MCF 10A (cell line): ENCODE data around the gene LMAN2. TPM values are rescaled to one million over a fixed set of nuclear protein-coding genes. Genes with fewer than 3 reads are reported as not detected.
A peak's percentile ranks its signal among the peaks of the same experiment; 100 is the strongest.

Experiments
- BruUV-seq: library from RNA; stranded (reverse); fragments of 400-500 nt; replicated peaks from 2 replicates; lab custom pipeline; 2021; lab: Mats Ljungman, UMichigan
- CTCF ChIA-PET: fragments of 300-600 bp; sonication (Branson Sonifier 250); formaldehyde crosslinking; extraction: SDS; loops from one replicate; lab custom pipeline; 2021; ENCODE audit warnings: antibody characterized with exemption, inconsistent platforms; lab: Yijun Ruan, JAX
- POLR2A ChIA-PET: fragments of 300-600, 350-650 bp; sonication (Branson Sonifier 250); formaldehyde crosslinking; extraction: SDS; loops from one replicate; lab custom pipeline; 2020; ENCODE audit warnings: antibody characterized with exemption, inconsistent platforms; lab: Yijun Ruan, JAX
- DNase-seq: peaks from one replicate; pipeline ENCODE4 v3.0.0-alpha.2; 2018; ENCODE audit not compliant: unreplicated experiment
- H3K27ac Mint-ChIP-seq: one replicate; pipeline ENCODE4 v1.8.0; 2022; ENCODE audit warnings: mild to moderate bottlenecking, low read depth, mixed read lengths; ENCODE audit not compliant: unreplicated experiment
- H3K27me3 Mint-ChIP-seq: one replicate; pipeline ENCODE4 v1.8.0; 2022; ENCODE audit warnings: mixed read lengths; ENCODE audit not compliant: insufficient read depth, unreplicated experiment
- H3K36me3 Mint-ChIP-seq: one replicate; pipeline ENCODE4 v1.8.0; 2022; ENCODE audit warnings: mild to moderate bottlenecking, moderate library complexity, mixed read lengths; ENCODE audit not compliant: insufficient read depth, unreplicated experiment
- H3K4me1 Mint-ChIP-seq: one replicate; pipeline ENCODE4 v1.8.0; 2022; ENCODE audit warnings: mixed read lengths; ENCODE audit not compliant: insufficient read depth, unreplicated experiment
- H3K4me3 Mint-ChIP-seq: one replicate; pipeline ENCODE4 v1.8.0; 2022; ENCODE audit warnings: mild to moderate bottlenecking, moderate library complexity, mixed read lengths; ENCODE audit not compliant: unreplicated experiment
- H3K9me3 Mint-ChIP-seq: one replicate; pipeline ENCODE4 v1.8.0; 2022; ENCODE audit warnings: mixed read lengths; ENCODE audit not compliant: unreplicated experiment
- intact Hi-C: fragments of 100-400 bp; cut with micrococcal nuclease; formaldehyde crosslinking; loops from 2 replicates; pipeline ENCODE4 v1.14.1; 2022
- total RNA-seq: library from RNA; stranded (reverse); gene quantifications from 2 replicates; pipeline ENCODE4 v1.2.3, GENCODE V29; 2022
- TF ChIP-seq, protein P1 (sequence below): fragments of 200-600 bp; IDR thresholded peaks from one replicate; pipeline ENCODE4 v1.8.0; 2022; ENCODE audit warnings: antibody characterized with exemption, mild to moderate bottlenecking; ENCODE audit not compliant: unreplicated experiment

Gene LMAN2
- total RNA-seq, 1 experiment from 2014 or later, result 221 TPM

DNA sequence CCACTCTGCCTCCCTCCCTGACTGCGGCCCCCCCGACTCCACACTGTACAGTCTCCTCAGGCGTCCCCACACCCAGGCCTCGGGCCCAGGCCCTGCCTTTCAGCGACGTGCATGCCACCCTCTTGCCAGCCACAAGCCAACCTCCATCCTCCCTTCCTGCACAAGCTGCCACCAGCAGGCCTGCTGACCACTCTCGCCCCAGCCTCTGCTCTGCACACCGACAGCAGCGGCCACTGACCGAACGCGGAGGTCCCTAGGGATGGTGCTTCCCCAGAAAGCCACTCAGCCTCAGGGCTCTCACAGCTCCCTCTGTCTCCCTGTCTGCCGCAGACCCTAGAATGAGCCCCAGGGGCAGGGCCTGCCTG lies 18.6 kb downstream of the LMAN2 start:
- no peak overlapping the region for H3K27ac Mint-ChIP-seq
- H3K4me3 Mint-ChIP-seq, result no peak overlapping the region
- BruUV-seq, result no TSS peak
- intact Hi-C loops, result no loop called here
- ChIA-PET POLR2A (no interaction called here), CTCF (interaction anchor here (0.7 to 2.5 kb wide), 4 partner anchors 16 to 736 kb away, joined by 3 to 11 read pairs (median 4); no protein-coding TSS in a partner anchor)
- H3K9me3 Mint-ChIP-seq, result no peaks in the 10 kb centered on the region
- H3K4me1 Mint-ChIP-seq, result peaks cover 6% of the 10 kb centered on the region
- peaks cover 75% of the 10 kb centered on the region for H3K36me3 Mint-ChIP-seq
- TF ChIP-seq, protein P1, sequence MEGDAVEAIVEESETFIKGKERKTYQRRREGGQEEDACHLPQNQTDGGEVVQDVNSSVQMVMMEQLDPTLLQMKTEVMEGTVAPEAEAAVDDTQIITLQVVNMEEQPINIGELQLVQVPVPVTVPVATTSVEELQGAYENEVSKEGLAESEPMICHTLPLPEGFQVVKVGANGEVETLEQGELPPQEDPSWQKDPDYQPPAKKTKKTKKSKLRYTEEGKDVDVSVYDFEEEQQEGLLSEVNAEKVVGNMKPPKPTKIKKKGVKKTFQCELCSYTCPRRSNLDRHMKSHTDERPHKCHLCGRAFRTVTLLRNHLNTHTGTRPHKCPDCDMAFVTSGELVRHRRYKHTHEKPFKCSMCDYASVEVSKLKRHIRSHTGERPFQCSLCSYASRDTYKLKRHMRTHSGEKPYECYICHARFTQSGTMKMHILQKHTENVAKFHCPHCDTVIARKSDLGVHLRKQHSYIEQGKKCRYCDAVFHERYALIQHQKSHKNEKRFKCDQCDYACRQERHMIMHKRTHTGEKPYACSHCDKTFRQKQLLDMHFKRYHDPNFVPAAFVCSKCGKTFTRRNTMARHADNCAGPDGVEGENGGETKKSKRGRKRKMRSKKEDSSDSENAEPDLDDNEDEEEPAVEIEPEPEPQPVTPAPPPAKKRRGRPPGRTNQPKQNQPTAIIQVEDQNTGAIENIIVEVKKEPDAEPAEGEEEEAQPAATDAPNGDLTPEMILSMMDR, result no peak
- H3K27me3 Mint-ChIP-seq, result no peaks in the 10 kb centered on the region
- no peak for DNase-seq

DNA sequence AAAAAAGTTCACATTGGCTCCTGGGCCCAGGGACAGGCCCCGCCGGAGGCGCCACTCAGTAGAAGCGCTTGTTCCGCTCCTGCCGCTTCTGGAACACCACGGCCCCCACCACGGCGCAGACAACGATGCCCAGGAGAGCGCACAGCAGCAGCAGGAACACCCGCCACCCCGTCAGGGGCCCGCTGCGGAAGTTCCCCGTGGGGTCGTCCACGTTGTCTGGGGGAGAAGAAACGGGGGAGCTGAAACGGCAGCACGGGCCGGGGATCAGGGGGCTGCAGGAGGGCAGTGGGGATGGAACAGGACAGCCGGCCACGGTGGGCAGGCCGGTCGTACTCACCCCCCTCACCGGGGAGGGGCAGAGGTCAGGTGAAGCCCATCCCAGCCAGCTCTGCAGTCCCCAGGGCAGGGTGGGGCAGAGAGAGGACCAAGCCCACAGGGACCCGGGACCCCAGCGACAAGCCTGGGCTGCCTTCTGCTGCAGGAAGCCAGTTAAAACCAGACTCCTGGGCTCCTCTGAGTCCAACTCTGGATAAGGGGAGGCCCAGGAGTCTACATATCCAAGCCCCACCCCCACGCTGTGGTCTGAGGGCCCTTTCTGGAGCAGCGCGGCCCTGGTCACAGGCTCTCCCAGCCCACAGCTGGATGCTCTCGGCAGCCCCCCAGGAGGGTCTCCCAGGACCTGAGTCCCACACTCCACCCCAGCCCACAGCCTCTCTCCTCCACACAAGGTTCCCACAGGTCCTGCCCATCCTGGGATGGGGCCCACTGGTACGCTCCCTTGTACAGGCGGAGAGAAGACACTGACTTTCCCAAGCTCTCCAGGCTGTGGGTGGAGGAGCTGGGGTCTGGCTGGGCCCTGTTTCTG lies 19.2 kb downstream of the LMAN2 start:
- Mint-ChIP-seq H3K4me3 (no peak overlapping the region), H3K27me3 (no peaks in the 10 kb centered on the region), H3K36me3 (peaks cover 79% of the 10 kb centered on the region), H3K9me3 (no peaks in the 10 kb centered on the region), H3K27ac (no peak overlapping the region), H3K4me1 (peaks cover 10% of the 10 kb centered on the region)
- TF ChIP-seq, protein P1, result no peak
- BruUV-seq, result no TSS peak
- DNase-seq, result no peak
- intact Hi-C loops, result no loop called here
- ChIA-PET POLR2A (no interaction called here), CTCF (interaction anchor here (0.5 to 2.5 kb wide), 3 partner anchors 22 to 72 kb away, joined by 3 to 11 read pairs (median 3); no protein-coding TSS in a partner anchor)

DNA sequence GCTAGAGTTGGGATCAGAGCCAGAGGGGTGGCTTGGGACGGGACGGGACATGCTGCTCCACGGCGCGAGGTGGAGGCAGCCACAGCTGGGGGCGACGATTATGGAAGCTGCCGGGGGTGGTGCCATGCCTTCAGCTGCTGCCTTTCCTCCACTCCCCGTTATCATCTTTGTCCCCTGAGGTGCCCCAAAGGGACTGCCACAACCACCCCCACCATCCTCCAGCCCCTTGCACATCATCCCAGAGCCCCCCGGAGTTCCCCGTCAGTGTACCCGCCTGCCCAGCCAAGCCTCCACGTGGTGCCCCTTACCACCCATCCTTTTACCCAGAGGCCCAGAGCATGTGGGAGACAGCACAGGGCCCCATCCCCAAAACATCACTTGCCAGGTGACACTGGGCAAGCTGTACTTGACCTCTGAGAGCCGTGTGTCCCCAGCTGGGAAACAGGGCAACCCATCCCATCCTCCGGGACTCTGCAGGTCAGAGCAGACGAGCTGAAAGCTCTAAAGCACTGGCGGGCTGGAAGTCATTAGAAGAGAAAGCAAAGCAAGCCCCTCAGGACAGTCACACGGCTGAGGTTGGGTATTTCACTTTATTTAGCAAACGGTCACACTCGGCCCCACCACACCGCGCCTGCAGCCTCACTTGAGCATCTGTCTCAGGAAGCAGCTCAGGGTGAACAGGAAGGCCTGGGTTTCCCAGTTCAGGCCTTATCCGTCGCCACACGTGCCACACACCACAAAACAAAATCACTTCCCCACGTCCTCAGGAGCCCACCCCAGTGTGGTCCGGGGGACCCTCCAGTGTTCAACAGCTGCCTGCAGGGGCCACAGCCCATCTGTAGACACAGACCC lies 20.3 kb downstream of the LMAN2 start:
- DNase-seq, result no peak
- TF ChIP-seq, protein P1, result no peak
- ChIA-PET CTCF (interaction anchor here (0.5 to 5.4 kb wide), 7 partner anchors 14 to 73 kb away, joined by 3 to 59 read pairs (median 5); no protein-coding TSS in a partner anchor), POLR2A (interaction anchor here (1.4 kb wide), 1 partner anchor 21 kb away, joined by 5 read pairs; the partner anchor contains the start of gene LMAN2)
- TSS peak; percentile 87 for BruUV-seq
- intact Hi-C loops, result no loop called here
- peaks cover 16% of the 10 kb centered on the region for H3K4me1 Mint-ChIP-seq
- peaks cover 74% of the 10 kb centered on the region for H3K36me3 Mint-ChIP-seq
- H3K4me3 Mint-ChIP-seq, result no peak overlapping the region
- no peaks in the 10 kb centered on the region for H3K27me3 Mint-ChIP-seq
- no peaks in the 10 kb centered on the region for H3K9me3 Mint-ChIP-seq
- H3K27ac Mint-ChIP-seq, result no peak overlapping the region
